HG02981 (cell line): ENCODE data around the gene RAB36.

Source experiments
- ATAC-seq: cut with Tn5 transposase; IDR thresholded peaks from one replicate; pipeline ENCODE4 v1.9.1; 2021; ENCODE audit warnings: mild to moderate bottlenecking, moderate library complexity; ENCODE audit not compliant: unreplicated experiment

The RAB36 gene

DNA sequence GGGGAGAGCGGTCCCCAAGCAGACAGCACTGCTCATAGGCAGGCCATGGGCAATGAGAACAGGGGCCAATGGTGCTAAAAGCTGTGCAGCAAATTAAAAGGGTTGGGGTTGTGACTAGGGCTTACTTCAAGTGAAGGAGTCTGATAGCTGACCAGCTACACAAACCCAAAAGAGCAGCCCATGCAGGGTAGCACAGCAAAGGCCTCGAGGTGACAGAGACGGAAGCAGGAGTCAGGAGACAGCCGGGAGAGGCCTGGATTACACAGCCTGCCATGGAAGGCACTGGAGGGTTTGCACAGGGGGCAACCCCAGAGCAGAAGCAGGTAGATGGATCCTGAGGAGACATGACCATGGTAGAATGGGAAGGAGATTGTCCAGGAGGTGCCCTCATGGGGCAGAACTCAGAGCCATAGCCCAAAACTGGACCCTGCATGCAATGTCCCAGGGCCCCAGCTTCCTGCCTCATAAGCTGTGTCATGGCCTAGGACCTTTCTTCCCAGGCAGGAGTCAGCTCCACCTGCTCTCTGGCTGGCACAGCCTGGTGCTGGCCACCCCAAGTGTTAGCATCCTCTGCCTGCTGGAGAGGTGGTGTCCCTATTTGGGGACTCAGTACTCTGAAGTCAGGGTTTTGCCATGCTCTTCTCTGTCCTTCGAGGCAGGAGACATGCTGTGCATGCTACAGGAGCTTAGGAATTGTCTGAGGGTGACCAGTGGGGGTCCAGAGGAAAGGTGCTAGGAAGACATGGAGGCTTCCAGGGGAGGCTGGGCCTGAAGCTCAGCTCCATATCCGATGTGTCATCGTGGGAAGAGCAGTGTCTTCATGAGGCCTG lies 36.8 kb upstream of the RAB36 start:
- no peak for ATAC-seq

DNA sequence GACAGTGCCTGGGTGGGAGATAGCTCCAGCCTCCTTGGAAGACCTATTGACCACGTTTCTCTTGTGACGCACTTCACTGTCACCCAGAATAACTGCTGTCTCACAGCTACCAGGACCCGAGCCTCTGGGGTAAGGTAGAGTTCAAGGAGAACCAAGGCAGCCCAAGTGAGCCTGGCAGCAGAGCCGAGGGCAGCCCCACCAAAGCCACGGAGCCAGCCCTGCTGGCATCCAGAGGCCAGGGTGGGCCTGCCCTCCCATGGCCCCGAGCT lies 36.3 kb upstream of the RAB36 start:
- ATAC-seq, result no peak

DNA sequence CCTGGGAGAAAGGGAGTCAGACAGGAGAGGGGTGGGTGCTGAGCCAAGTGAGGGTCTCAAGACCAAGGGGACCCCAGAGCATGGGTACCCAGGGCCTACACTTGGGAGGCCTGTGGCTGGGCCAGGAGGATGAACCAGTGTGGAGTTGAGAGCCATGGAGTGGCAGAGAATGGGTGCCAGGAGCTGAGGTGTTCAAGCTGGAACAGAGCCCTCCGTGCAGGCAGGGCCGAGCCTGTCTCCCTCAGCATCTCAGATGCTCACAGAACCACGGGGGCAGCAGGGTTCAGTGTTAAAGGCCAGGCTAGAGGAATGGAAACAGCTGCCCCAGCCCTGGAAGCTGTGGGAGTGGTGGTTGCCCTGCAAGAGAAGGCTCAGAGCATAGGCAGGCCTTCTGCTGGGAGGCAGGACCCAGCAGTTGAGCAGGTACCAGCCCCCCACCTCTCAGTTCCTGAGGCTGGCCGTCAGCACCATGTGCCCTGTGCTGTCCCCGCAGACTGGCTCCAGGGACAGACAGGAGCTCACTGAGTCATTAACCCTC lies 35.8 kb upstream of the RAB36 start:
- no peak for ATAC-seq

DNA sequence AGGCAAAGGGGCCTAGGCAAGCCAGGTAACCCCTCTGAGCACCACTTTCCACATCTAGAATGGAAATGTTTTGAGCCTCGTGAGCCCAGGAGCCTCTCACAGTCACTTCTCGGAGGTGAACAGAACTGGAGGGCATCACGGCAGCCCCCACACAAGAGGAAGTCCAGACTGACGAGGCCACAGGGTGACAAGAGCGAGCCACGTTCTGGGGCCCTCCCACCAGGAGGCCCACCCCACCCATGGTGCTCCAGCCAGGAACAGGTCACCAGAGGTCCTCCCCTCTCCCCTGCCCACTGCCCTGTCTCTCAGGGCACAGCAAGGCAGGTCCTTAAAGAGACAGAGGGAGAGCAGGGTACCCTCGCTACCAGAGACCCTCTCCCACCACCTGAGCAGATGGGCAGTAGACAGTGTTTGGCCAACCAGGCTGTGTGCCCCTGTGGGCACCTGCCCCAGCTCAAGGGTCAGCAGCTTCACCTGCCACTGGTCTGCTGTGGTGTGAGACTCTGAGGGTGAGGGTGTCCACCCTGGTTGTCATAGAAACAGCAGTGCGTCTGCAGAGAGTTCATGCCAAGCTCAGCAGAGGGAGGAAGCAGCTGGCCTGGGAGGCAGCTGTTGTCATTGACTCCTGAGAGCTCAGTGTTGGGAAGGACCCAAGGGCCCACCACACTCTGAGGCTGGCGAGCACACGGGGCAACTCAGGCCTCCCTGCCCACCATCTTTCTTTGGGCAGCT lies 34.9 kb upstream of the RAB36 start:
- no peak for ATAC-seq

DNA sequence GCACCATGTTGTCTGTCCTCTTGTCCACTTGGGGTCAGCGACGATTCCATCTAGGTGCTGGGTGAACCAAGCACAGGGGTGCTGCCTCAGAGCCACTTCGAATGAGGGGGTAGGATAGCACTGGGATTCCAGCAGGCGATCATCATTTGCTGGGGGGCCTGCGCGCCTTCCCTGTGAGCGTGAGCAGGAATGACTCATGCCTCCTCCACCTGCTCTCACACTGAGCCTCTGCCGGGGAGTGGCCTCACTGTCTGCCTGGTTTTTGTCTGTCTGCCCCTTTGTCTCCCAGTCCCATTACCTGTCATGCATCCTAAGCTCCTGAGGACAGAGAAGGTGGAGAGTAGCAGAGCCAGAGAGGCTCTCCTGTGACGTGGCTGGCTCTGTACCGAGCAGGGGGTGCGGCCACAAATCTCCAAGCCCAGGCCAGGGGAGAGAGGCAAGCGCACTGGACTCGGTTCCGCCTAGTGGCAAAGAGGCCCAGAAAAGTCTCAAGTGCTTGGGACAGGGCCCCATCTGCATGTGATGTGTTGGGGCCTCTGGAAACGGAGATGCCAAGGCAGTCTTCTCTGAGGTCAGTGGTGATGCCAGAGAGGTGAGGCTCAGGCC lies 34.3 kb upstream of the RAB36 start:
- no peak for ATAC-seq

DNA sequence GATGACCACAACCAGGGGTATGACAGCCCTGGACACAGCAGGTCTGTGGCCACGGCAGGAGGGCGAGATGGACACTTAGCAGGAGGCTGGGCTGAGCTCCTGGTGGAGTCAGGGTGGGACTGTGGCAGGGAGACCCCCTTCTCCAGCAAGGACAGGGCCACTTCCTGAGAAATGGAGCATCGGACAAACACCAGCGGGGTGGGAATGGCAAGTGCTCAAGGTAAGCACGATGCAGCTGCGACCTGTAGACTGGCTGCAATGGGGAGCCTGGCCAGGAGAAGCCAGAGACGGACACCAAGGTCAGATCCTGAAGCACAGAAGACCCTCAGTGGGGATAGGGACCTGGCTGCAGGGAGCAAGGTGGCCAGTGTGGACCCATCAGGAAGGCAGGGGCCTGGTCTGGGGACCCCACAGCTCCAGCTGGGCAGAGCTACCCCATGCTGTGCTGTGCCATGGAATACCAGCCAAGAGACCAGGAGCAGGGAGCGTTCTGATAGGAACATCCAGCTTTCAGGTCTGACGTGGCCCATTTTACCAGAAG lies 32.7 kb upstream of the RAB36 start:
- no peak for ATAC-seq

DNA sequence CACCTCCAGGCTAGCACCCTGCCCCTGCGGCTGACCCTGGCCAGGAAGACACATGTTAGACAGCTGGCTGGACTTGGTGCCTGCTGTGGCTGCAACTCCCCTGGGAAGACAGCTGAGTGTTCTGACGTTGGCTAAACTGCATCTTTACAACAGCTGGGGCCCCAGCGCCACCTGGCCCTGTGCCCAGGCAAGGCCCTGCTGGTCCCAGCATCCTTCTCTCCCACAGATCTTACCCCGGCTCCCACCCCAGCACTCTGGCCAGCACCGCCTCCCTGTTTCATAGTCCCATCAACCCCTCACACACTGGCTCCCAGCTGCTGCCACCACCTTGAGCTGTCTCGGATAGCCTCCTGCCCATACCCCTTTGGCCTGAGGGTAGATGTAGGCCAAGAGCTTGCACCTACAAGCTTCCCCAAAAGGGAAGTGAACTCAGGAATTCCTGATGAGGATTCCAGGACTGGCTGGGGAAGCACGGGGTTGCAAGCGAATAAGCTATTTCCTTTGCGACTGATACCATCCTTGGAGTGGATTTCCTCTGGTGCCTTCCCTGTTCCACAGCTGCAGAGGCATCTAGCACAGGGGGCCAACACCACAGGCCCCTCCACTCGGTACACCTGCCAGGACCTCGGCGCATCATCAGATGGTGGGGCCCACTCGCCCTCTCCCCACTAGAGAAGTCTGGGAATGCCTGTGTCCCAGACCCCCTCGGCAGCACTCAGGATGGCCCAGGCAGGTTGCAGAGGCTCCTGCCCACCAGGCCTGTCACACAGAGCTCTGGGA lies 32.0 kb upstream of the RAB36 start:
- no peak for ATAC-seq

DNA sequence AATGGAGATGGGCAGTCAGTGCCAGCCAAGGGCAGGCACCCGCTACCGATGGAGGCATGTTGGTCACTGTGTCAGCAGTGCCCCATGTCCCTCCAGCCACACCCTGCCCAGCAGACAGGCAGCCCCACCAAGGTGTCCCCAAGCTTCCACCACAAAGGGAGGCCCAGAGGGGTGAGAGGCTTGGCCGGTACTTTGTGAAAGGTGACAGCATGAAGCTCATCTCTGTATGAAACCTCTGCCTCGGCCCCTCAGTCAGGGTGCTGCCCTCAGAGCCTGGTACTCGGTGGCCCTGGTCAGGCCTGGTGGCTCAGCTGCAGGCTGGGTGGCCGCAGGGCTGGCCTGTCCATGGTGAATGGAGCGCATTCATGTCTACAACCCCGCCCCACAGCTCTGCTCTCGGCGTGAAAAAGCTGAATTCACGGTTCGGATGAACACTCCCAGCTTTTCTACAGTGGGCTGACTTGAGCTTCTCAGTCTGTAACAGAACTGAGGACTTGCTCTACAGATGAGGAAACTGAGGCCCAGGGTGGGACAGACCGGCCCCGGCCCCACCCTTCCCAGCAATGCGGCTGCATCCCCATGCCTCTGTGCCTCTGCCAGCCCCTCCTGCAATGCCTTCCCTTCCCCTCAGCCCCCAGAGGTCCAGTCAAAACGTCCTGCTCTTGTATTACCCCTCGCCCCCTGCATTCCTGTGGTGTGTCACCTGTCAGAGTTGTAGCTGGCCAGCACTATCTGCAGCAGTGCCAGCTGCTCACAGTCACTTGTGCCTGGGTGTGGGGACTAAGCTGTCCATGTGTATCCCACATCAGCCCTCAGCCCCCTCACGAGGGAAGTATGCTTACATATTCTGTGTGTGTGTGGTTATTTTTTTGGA lies 31.2 kb upstream of the RAB36 start:
- ATAC-seq, result no peak

DNA sequence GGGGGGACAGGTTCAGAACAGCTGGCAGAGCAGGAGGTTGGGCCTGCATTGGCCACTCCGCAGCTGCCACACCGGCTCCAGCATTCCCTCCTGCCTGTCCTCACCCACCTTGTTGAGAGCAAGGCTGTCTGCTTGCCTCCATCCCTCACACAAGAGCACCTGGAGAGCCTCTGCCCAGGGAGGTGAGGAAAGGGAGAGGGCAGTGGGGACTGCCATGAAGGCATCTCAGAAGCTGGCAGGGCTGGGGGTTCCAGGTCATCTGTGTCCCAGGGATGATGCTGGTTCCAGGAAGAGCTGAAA lies 30.6 kb upstream of the RAB36 start:
- no peak for ATAC-seq

DNA sequence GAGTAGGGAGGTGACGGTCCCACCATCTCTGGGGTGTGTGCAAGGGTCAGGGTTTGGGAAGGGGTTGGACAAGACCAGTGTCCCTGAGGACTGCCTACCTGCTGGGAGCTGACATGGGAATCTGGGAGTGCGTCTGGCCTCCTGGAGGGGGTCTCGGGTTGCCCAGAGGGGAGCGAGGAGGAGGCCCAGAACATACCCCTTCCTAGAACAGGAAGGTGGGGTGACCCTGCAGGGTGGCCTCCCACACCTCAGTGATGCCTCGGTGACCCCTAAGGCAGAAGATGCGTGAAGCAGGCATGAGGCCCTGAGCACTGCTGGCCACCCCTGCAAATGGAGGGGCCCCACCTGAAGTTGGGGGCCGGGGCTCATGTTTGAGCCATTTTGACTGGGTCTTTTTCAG lies 29.9 kb upstream of the RAB36 start:
- ATAC-seq, result no peak

DNA sequence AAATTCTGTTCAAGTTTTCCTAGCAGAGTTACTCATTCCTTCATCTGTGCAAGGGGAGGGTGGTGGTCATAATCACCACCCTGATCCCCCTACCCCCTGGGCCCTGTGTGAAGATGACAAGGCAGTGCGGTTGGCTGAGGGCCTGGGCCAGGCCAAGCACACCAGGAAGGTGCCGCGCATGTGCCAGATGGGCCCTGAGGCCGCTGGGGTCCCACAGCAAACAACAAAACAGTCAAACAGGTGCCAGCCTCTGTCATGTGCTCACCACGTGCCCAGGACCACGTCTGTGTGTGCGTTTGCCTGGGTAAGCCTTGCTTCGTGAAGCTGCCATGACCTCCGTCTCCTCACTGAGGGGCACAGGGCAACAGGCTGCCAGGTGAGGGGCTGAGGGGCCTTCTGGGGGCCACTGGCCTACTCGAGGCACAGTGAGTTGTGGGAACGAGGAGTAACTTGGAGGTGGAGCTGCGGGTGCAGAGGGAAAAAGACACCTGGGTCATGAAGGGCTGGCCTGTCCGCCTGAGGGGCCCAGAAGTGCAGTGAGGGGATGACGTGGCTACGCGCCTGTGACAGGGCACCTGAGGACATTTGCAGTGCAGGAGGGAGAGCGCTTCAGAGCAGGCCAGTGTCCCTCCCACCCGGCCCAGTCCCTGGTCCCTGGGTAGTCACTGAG lies 29.3 kb upstream of the RAB36 start:
- no peak for ATAC-seq

DNA sequence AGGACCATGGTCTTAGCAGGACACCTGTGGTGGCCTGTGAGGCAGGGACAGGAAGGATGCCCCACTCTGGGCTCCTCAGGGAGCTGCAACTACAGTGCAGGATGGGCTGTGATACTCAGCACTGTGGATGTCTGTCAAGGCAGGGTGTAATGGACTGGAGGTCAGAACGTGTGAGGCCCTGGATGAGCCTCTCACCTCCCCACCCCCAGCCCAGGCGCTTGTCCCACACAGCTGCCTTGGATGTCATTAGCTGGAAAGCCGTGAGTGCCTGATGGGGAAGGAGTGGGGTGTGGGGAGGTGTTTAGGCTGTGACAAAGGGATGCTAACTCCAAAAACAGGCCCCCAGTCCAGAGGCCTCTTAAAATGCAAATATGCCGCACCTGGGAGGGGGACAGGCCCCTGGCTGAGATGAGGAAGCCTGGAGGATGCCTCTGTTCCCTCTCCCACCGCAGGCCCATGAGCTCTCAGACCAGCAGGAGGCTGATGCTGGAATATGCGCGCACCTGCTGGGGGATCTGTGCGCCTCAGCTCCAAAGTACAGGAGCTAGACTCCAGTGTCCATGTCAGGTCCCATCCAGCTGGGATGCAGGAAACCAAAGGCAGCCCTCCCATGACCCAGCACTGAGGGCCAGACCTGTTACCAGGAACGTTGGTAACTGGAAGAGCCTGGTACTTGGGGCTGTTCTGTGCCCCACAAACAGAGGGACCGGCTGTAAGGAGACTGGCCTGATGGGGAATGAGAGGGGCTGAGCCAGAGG lies 28.6 kb upstream of the RAB36 start:
- ATAC-seq, result no peak

DNA sequence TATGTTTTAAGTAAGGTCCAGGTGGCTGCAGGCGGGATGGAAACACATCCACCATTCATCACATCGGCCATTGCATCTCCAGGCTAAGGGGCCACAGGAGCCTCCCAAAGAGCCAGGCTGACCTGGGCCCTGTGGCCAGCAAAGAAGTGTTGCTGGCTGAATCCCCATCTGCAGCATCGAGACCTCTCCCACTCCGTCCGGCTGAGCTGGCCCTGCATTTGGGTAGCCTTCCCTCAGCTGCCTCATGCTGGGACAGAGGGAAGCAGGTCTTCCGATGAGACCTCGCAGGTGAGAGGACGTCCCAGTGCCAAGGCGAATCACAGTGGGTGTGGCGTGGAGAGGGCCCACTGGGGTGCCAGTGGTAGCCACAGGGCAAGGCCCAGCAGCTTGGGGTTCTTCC lies 28.0 kb upstream of the RAB36 start:
- no peak for ATAC-seq

DNA sequence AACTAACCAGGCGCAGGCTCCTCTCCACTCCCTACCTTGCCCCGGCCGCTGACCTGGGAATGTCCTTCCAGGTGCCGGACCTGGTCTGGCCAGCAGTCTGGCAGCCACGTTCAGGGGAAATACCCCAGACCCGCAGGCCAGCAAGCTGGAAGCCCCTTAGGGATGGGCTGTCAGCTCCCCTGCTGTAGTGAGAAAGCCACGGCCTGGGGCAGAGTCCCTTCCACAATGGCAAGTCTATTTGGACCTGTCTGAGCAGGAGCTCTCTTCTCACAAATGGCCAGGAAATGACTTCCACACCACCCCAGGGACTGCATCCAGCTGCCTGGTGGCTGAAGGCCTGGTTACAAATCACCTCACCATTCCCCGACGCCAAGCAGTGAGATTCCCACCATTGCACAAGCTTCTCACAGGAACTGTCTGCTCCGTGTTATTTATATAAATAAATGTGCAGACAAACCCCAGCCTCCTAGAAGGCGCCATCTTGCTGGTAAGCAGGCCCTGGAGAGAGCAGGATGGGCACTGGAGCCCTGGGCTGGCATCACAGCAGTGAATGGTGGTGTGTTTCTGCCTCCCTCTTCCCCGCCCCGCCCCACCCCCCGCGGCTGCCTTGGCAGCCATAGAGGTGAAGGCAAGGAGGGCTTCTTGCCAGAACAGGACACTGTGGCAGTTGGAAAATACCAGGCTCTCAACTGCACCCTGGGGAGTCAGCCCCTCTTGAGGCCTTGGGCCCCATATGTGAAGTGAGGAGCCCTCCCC lies 27.2 kb upstream of the RAB36 start:
- ATAC-seq, result no peak

DNA sequence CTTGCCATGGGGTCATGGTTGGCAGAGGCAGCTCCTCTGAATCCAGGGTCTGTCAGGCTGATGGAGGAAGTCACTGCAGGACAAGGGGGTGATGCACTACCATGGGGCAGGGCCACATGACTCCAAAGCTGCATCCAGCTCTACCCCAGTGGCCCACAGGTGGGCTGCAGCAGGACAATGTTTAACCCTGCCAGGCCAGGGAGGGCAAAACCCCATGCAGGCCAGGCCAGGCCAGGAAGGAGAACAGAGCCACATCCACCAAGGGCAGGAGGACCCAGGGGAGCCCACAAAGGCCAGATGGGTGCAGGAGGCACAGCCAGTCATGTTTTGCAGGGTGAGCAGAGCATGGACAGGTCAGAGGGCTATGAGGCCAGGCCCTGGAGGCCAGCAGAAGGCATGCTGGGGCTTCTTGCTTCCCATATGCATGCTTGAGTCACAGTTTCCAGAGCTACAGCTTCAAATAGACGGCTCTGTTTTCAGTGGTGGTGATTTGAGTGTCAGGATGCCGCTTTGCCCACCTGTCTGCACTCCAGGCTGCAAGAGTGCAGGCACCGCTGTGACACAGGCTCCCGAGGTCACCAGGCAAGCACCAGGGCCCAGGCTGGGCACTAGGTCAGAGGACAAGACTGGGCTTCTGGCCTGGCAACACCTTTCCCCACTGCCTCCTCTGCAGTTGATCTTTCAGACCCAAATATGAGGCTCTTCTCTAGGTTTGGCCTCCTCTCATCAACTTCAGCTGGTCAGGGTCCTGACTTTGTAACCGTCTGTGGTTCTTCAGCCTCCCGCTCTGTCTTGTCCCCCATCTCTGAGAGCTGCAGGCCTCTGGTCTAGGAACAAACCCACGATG lies 26.4 kb upstream of the RAB36 start:
- no peak for ATAC-seq

DNA sequence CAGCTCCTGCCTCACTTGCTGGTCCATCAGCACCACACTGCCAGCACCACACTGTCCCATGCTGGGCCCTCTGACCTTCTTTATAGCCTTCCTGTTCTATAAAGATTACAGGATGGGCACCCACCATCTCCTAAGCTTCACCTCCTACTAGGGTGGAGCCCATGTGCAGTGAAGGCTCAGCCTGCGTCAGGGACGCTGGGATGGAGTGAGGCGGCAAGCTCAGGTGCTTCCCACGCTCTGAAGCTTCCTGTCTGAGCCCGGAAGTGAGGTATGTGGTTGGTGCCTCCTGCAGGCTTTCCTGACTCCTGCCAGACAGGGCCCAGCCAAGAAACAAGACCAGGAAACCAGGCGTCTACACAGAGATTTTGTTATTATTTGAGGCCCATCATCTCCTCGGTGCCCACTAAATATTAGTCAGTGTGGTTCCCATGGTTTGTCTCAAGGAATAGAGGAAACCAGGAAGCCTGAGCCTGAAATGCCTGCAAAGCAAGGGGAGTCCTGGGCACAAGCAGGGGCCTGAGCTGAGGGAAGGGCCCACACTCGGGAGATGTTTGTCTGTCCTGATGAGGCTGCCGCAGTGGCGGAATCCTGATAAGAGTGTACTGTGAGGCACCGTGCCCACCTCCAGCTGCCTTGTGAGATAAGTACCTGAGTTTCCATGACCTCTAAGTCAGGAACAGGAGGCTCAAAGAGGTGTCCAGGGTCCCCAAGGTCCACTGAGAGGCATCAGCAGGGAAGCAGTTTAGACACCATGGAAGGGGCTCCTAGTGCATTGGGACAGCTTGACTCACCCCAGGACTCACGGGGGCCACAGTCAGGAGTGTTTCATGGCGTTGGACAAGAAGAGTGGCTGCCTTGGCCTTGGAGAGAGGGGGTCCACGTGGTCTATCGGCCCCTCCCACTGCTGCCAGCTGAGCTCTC lies 25.5 kb upstream of the RAB36 start:
- ATAC-seq, result no peak
